Ascending aorta (tissue), 2 donors: ENCODE measurements around the gene SEPTIN12. TPM values are rescaled to one million over a fixed set of nuclear protein-coding genes. Genes with fewer than 3 reads are reported as not detected.
"Not testable (repeated sequence)": the region's sequence is repeated elsewhere in the genome, so short reads cannot be mapped to it uniquely, and the experiment has no call there.

Experiments used
- DNase-seq, 2 donors: peaks; one replicate each; pipeline ENCODE4 v3.0.0-alpha.2; 2019; ENCODE audit warnings: low spot score in 2 of 2
- H3K27ac ChIP-seq, 2 donors: fragments of 200-600 bp; sonication (generic); one replicate each; pipeline ENCODE4 v1.5.1; 2016 to 2017; ENCODE audit warnings: mild to moderate bottlenecking in 1 of 2
- H3K27me3 ChIP-seq: fragments of 200-600 bp; sonication (generic); one replicate; pipeline ENCODE4 v1.5.1; 2017
- H3K36me3 ChIP-seq, 2 donors: fragments of 200-600 bp; sonication (generic); one replicate each; pipeline ENCODE4 v1.5.1; 2016
- H3K4me1 ChIP-seq, 2 donors: fragments of 200-600 bp; sonication (generic); one replicate each; pipeline ENCODE4 v1.5.1; 2016 to 2017; ENCODE audit warnings: mild to moderate bottlenecking in 1 of 2
- H3K4me3 ChIP-seq, 2 donors: fragments of 200-600 bp; sonication (generic); one replicate each; pipeline ENCODE4 v1.5.1; 2016 to 2017; ENCODE audit warnings: mild to moderate bottlenecking in 1 of 2
- H3K9me3 ChIP-seq, 2 donors: fragments of 200-600 bp; sonication (generic); one replicate each; pipeline ENCODE4 v1.5.1; 2016
- intact Hi-C: fragments of 100-400 bp; cut with DNase I; formaldehyde crosslinking; loops from one replicate; pipeline ENCODE4 v1.15.1; 2023
- total RNA-seq: library from RNA; depleted of rRNA; stranded (reverse); fragments of >200 nt; gene quantifications from one replicate; pipeline ENCODE4 v1.1.0, GENCODE V29; 2016
- TF ChIP-seq, protein P1 (sequence below), 3 experiments: fragments of 200-600 bp in 2 of 3; fragments of 450-650 bp in 1 of 3; sonication (generic) in 2 of 3; IDR thresholded peaks; one replicate each; pipeline ENCODE4 v1.5.1; 2016 to 2019; ENCODE audit warnings: antibody characterized with exemption in 3 of 3, mild to moderate bottlenecking in 1 of 3, moderate library complexity in 1 of 3

The SEPTIN12 gene
- total RNA-seq, 1 donor from 2014 or later = not detected

DNA sequence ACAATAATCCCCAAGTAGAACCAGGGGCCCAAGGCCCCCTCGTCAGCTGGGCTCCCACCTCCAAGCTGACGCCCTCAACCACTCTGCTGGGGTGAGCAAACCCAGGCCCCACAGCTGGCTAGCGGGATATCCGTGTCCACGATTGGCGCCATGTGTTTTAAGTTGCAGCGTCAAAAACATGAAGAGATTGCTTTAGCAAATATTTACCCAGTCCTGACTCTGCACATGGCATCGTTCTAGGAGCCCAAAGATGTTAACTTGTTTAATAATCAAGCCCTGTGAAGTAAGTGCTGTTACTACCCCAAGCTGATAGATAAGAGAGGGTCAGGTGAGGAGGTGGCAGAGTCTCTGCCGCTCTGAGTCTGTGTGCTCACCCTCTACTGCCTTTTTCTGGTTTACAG lies 344 bp upstream of the SEPTIN12 start:
- TF ChIP-seq, protein P1, sequence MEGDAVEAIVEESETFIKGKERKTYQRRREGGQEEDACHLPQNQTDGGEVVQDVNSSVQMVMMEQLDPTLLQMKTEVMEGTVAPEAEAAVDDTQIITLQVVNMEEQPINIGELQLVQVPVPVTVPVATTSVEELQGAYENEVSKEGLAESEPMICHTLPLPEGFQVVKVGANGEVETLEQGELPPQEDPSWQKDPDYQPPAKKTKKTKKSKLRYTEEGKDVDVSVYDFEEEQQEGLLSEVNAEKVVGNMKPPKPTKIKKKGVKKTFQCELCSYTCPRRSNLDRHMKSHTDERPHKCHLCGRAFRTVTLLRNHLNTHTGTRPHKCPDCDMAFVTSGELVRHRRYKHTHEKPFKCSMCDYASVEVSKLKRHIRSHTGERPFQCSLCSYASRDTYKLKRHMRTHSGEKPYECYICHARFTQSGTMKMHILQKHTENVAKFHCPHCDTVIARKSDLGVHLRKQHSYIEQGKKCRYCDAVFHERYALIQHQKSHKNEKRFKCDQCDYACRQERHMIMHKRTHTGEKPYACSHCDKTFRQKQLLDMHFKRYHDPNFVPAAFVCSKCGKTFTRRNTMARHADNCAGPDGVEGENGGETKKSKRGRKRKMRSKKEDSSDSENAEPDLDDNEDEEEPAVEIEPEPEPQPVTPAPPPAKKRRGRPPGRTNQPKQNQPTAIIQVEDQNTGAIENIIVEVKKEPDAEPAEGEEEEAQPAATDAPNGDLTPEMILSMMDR (IDR thresholded peaks at IDR 0.05) = no peak
- H3K27ac ChIP-seq = no peak overlapping the region

DNA sequence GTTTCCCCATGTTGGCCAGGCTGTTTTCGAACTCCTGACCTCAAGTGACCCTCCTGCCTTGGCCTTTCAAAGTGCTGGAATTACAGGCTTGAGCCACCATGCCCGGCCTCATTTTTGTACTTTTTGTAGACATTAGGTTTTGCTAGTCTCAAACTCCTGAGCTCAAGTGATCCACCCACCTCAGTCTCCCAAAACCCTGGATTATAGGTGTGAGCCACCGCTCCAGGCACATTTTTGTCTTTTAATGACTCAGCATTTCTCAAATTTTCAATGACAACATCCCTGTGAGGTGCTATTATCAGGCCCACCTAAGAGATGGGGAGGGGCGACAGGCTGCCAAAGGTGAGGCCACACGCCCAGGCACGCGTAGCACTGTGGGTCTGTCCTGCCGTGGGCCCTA lies 1.1 kb downstream of the SEPTIN12 start:
- Histone ChIP-seq H3K27me3 (no peaks in the 10 kb centered on the region), H3K4me3 (no peak overlapping the region), H3K27ac (no peak overlapping the region), H3K9me3 (no peaks in the 10 kb centered on the region), H3K36me3 (no peaks in the 10 kb centered on the region), H3K4me1 (no peaks in the 10 kb centered on the region)
- intact Hi-C loops = no loop called here
- TF ChIP-seq, protein P1 (IDR thresholded peaks at IDR 0.05) = no peak
- DNase-seq = no peak

More for the DNA sequence above, 344 bp upstream of the SEPTIN12 start:
- no peaks in the 10 kb centered on the region for H3K9me3 ChIP-seq
- H3K4me1 ChIP-seq = no peaks in the 10 kb centered on the region
- intact Hi-C loops = no loop called here
- H3K27me3 ChIP-seq = no peaks in the 10 kb centered on the region
- DNase-seq = no peak
- no peak overlapping the region for H3K4me3 ChIP-seq
- no peaks in the 10 kb centered on the region for H3K36me3 ChIP-seq

DNA sequence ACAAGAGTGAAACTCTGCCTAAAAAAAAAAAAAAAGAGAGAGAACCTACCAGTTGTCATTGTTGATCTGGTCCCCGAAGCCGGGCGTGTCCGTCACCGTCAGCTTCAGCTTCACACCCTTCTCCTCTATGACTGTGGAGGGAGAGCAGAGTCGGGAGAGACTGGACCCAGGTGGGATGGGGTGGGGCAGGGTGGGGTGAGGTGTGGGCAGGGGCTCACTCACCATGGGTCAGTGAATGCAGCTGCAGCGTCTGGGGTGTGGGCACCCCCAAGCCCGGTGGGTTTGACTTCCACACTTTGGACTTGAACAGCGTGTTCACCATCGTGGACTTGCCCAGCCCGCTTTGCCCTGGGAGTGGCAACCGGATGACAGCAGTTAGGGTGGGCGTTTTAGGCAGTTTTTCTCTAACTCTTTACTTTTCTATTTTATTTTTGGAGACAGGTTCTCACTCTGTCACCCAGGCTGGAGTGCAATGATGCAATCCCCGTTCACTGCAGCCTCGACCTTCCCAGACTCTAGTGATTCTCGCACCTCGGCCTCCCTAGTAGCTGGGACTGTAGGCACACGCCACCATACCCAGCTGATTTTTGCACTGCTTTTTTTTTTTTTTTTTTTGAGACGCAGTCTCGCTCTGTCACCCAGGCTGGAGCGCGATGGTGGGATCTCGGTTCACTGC lies 2.2 kb downstream of the SEPTIN12 start:
- intact Hi-C loops = no loop called here
- H3K4me3 ChIP-seq = no peak overlapping the region
- TF ChIP-seq, protein P1 (IDR thresholded peaks at IDR 0.05) = no peak
- H3K27ac ChIP-seq = no peak overlapping the region
- DNase-seq = no peak
- H3K27me3 ChIP-seq = no peaks in the 10 kb centered on the region
- no peaks in the 10 kb centered on the region for H3K9me3 ChIP-seq
- H3K4me1 ChIP-seq = no peaks in the 10 kb centered on the region
- H3K36me3 ChIP-seq = no peaks in the 10 kb centered on the region

DNA sequence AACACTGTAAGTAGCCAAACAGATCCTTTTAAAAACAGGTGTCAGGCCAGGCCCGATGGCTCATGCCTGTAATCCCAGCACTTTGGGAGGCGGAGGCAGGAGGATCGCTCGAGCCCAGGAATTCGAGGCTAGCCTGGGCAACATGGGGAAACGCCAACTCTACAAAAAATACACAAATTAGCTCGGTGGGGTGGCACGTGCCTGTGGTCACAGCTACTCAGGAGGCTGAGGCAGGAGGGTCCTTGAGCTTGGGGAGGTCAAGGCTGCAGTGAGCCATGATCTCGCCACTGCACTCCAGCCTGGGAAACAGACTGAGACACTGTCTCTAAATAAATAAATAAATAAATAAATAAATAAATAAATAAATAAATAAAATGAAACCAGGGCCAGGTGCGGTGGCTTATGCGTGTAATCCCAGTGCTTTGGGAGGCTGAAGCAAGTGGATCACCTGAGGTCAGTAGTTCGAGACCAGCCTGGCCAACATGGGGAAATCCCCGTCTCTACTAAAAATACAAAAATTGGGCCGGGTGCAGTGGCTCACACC lies 3.6 kb downstream of the SEPTIN12 start:
- H3K9me3 ChIP-seq, intact Hi-C loops, H3K4me1 ChIP-seq, H3K27ac ChIP-seq, H3K27me3 ChIP-seq, H3K4me3 ChIP-seq, DNase-seq, H3K36me3 ChIP-seq: not testable (repeated sequence)

DNA sequence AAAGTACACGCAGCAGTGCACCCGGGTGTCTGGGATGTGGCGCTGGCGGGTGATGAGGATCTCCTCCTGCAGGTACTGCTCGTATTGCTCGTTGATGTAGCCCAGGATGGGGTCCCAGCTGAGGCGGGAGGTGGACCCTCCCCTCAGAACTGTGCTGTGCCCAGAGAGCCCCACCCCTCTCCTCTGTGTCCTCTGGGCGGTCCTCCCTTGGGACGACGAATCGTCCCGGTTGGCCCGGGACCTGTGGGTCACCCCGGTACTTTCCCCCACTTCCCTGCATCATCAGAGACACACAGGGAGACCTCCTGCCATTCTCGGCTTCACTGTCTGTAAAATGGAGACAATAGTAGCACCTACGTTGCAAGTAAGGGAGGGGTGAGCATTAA lies 4.2 kb downstream of the SEPTIN12 start:
- intact Hi-C loops = no loop called here
- DNase-seq = no peak

More for the DNA sequence above, 4.2 kb downstream of the SEPTIN12 start:
- no peaks in the 10 kb centered on the region for H3K36me3 ChIP-seq
- H3K27me3 ChIP-seq = no peaks in the 10 kb centered on the region
- no peaks in the 10 kb centered on the region for H3K4me1 ChIP-seq
- H3K4me3 ChIP-seq = no peak overlapping the region
- H3K27ac ChIP-seq = no peak overlapping the region
- H3K9me3 ChIP-seq = no peaks in the 10 kb centered on the region
- TF ChIP-seq, protein P1 (IDR thresholded peaks at IDR 0.05) = no peak
